HTERT RPE-1 (cell line): ENCODE measurements around the gene PPP1R37.

Experiments
- in situ Hi-C: fragments of 300-500 bp; cut with MboI; formaldehyde crosslinking; loops from 4 replicates; pipeline ENCODE4 v1.14.3; 2020; ENCODE audit warnings: low sequenced_read_pairs

The PPP1R37 gene

DNA sequence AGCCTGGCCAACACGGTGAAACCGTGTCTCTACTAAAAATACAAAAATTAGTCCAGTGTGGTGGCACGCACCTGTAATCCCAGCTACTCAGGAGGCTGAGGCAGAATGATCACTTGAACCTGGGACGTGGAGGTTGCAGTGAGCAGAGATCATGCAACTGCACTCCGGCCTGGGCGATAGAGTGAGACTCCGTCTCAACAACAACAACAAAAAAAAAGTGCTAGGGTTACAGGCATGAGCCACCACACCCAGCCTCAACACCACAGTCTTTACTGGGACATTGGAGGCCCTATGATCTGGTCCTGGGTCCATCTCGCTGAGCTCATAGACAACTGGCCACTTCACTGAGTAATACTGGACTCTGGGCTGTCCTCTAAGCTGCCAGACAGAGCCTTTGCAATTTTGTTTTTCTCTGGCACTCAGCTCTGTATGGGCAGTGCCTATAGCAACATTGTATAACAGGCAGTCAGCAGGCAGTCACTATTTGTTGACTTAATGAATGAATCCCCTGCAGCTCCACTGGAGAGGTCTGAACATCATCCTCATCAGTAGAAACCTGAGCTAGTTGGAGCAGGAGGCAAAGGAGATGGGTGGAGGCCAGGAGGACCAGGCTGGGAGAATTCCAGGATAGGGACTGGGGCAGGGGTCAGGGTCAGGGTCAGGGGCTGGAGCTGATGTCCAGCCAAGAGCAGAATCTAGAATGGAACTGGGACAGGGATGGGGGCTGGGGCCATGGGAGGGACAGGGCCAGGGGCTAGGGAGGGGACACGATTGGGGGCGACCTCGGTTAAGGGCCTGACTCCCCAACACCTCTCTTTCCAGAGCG is 93.7 kb downstream of the PPP1R37 start:
- in situ Hi-C loops = no loop called here

- in situ Hi-C loops = no loop called here
Observed at GRCh38 chr19:45187421-45188100, 94.6 kb downstream of the PPP1R37 start.

DNA sequence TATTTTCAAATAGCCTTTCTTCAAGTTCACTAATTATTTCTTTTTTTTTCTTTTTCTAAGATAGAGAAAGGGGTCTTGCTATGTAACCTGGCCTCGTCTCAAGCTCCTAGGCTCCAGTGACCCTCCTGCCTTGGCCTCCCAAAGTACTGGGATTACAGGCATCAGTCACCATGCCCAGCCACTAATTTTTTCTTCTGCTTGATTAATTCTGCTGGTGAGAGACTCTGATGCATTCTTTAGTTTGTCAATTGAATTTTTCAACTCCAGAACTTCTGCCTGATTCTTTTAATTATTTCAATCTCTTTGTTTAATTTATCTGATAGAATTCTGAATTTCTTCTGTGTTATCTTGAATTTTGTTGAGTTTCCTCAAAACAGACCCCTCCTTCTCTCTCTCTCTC is 97.0 kb downstream of the PPP1R37 start:
- in situ Hi-C loops = no loop called here

DNA sequence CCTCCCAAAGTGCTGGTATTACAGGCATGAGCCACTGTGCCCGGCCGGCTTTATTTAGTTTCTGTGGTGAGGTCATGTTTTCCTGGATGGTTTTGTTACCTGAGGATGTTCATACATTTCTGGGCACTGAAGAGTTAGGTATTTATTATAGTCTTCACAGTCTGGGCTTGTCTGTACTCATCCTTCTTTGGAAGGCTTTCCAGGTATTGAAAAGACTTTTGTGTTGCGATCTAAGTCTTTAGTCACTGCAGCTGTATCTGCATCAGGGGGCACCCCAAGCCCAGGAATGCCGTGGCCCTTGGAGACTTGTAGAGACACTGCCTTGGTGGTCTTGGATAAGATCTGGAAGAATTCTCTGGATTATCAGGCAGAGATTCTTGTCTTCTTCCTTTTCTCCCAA is 98.4 kb downstream of the PPP1R37 start:
- in situ Hi-C loops = no loop called here

- in situ Hi-C loops = no loop called here
Observed at GRCh38 chr19:45195764-45196163, 102.8 kb downstream of the PPP1R37 start.
